Measurements from ENCODE around the gene ALB. TPM values are rescaled to one million over a fixed set of nuclear protein-coding genes. Genes with fewer than 3 reads are reported as not detected.

ALB gene
- total RNA-seq, 1 donor from 2014 or later, result 0.63 TPM

- Mint-ChIP-seq H3K36me3 (no peaks in the 10 kb centered on the region), H3K27me3 (ENCODE audit: low read depth) (no peaks in the 10 kb centered on the region), H3K4me1 (no peaks in the 10 kb centered on the region), H3K27ac (no peak overlapping the region), H3K9me3 (no peaks in the 10 kb centered on the region), H3K4me3 (no peak overlapping the region)
- no peak for DNase-seq (ENCODE audit: low spot score in 2 of 2, unreplicated experiment in 2 of 2)
- no peak for TF ChIP-seq CTCF (IDR thresholded peaks at IDR 0.05; ENCODE audit: unreplicated experiment)
Observed at GRCh38 chr4:73438048-73438447, 34.0 kb downstream of the ALB start.

DNA sequence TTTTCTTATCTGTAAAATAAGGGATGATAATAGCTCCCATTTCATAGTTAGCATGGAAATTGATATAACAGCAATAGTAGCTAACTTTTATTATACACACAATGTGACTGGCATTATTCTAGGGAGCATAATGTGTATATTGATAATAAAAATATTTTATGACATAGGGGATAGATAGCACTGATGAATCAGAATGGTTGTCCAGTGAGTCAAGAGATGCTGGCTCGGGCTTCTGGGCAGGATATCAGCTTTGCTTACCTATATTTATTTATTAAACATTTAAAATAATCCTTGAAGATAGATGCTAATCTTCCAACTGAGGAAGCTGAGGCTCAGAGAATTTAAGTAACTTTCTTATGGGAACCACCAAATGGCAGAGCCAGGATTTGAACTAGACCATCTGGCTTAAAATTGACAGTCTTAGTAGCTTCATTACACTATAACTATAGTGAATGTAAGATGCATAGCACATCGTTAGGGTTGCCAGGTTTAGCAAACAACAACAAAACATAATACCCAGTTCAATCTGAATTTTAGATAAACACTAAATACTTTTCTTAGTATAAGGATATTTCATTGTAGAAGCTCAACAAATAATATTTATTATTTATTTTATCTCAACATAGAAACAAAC is 34.6 kb downstream of the ALB start:
- Mint-ChIP-seq H3K27ac (no peak overlapping the region), H3K36me3 (no peaks in the 10 kb centered on the region), H3K4me3 (no peak overlapping the region), H3K9me3 (no peaks in the 10 kb centered on the region), H3K4me1 (no peaks in the 10 kb centered on the region), H3K27me3 (ENCODE audit: low read depth) (no peaks in the 10 kb centered on the region)
- no peak for DNase-seq (ENCODE audit: low spot score in 2 of 2, unreplicated experiment in 2 of 2)
- no peak for TF ChIP-seq CTCF (IDR thresholded peaks at IDR 0.05; ENCODE audit: unreplicated experiment)

- Mint-ChIP-seq H3K27ac (no peak overlapping the region), H3K4me1 (no peaks in the 10 kb centered on the region), H3K4me3 (no peak overlapping the region), H3K36me3 (no peaks in the 10 kb centered on the region), H3K27me3 (ENCODE audit: low read depth) (no peaks in the 10 kb centered on the region), H3K9me3 (no peaks in the 10 kb centered on the region)
- no peak for DNase-seq (ENCODE audit: low spot score in 2 of 2, unreplicated experiment in 2 of 2)
- TF ChIP-seq CTCF (IDR thresholded peaks at IDR 0.05; ENCODE audit: unreplicated experiment), result no peak
Observed at GRCh38 chr4:73439445-73439844, 35.4 kb downstream of the ALB start.

GRCh38 chr4:73439991-73440390 is 35.9 kb downstream of the ALB start:
- no peaks in the 10 kb centered on the region for H3K36me3 Mint-ChIP-seq
- DNase-seq (ENCODE audit: low spot score in 2 of 2, unreplicated experiment in 2 of 2), result no peak
- H3K9me3 Mint-ChIP-seq, result no peaks in the 10 kb centered on the region
- no peak overlapping the region for H3K4me3 Mint-ChIP-seq
- H3K4me1 Mint-ChIP-seq, result no peaks in the 10 kb centered on the region
- TF ChIP-seq CTCF (IDR thresholded peaks at IDR 0.05; ENCODE audit: unreplicated experiment), result no peak
- H3K27ac Mint-ChIP-seq, result no peak overlapping the region
- H3K27me3 Mint-ChIP-seq (ENCODE audit: low read depth), result no peaks in the 10 kb centered on the region

DNA sequence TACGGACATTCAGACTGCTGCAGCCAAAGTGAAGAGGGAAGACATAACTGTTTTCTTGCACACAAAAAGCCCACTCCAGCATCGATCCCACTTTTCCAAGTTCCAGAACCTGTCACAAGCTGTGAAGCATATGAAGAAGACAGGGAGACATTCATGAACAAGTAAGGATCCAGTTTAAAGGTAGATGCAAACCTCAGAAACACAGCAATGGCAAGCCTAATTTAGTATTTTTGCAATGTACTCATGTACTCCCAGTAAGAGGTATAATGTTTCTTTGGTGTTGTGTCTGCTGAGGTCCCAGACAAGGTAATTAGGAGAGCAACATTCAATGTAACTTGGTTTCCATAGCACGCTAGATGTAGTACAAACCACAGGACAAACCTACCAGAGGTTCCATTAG is 36.6 kb downstream of the ALB start:
- Mint-ChIP-seq H3K27ac (no peak overlapping the region), H3K36me3 (no peaks in the 10 kb centered on the region), H3K27me3 (ENCODE audit: low read depth) (no peaks in the 10 kb centered on the region), H3K4me1 (no peaks in the 10 kb centered on the region), H3K9me3 (no peaks in the 10 kb centered on the region), H3K4me3 (no peak overlapping the region)
- no peak for TF ChIP-seq CTCF (IDR thresholded peaks at IDR 0.05; ENCODE audit: unreplicated experiment)
- DNase-seq (ENCODE audit: low spot score in 2 of 2, unreplicated experiment in 2 of 2), result no peak

DNA sequence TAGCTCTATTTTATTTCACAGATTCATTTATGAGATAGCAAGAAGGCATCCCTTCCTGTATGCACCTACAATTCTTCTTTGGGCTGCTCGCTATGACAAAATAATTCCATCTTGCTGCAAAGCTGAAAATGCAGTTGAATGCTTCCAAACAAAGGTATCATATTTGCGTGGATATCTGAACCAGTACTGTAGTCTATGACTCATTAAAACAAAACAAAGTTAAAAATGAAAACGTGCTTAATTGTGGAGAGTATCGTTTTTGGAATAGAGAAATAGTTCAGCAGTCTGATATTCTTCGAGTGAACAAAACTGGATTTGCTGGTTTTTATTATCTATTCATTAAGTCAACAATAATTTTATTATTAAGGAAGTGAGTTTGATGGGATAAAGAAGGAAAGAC is 38.2 kb downstream of the ALB start:
- Mint-ChIP-seq H3K27me3 (ENCODE audit: low read depth) (no peaks in the 10 kb centered on the region), H3K4me3 (no peak overlapping the region)

More for the DNA sequence above, 38.2 kb downstream of the ALB start:
- Mint-ChIP-seq H3K27ac (no peak overlapping the region), H3K36me3 (no peaks in the 10 kb centered on the region), H3K4me1 (no peaks in the 10 kb centered on the region), H3K9me3 (no peaks in the 10 kb centered on the region)
- DNase-seq (ENCODE audit: low spot score in 2 of 2, unreplicated experiment in 2 of 2), result no peak
- TF ChIP-seq CTCF (IDR thresholded peaks at IDR 0.05; ENCODE audit: unreplicated experiment), result no peak

Data from mesothelial cell of epicardium (in vitro differentiated cells).